ENCODE data around the gene MOBP.

DNA sequence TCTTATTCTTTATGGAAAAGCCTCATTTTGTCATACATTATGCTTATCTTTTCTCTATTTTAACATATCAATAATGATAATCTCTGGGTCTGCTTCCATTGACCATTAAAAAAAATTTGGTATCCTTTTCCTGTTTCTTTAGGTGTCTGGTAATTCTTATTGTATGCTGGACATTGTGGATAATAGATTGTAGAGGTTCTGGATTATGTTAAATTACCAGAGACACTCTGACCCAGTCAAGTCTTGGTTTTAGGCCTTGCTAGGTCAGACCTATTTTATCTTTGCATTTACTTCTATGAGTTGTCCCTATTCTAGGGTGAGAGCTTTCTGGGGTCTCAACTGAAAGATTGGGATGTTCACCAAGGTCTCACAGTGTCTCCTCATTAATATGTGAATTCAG lies 9.3 kb downstream of the MOBP start:
- TF ChIP-seq, protein P1, sequence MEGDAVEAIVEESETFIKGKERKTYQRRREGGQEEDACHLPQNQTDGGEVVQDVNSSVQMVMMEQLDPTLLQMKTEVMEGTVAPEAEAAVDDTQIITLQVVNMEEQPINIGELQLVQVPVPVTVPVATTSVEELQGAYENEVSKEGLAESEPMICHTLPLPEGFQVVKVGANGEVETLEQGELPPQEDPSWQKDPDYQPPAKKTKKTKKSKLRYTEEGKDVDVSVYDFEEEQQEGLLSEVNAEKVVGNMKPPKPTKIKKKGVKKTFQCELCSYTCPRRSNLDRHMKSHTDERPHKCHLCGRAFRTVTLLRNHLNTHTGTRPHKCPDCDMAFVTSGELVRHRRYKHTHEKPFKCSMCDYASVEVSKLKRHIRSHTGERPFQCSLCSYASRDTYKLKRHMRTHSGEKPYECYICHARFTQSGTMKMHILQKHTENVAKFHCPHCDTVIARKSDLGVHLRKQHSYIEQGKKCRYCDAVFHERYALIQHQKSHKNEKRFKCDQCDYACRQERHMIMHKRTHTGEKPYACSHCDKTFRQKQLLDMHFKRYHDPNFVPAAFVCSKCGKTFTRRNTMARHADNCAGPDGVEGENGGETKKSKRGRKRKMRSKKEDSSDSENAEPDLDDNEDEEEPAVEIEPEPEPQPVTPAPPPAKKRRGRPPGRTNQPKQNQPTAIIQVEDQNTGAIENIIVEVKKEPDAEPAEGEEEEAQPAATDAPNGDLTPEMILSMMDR (conservative IDR thresholded peaks at IDR 0.05; ENCODE audit: low read length) = no peak
- no peak for TF ChIP-seq EZH2phosphoT487 (IDR thresholded peaks at IDR 0.05; ENCODE audit: borderline replicate concordance)

Data from Loucy (cell line).